Stimulated activated CD4-positive, alpha-beta T cell treated with anti-CD3 and anti-CD28 coated beads, Interleukin-12 subunit alpha, Interleukin-12 subunit beta, amount 100 ng/mL, for 24 hours (primary cell): Measurements from ENCODE around the gene RANBP6.

Experiments used
- DNase-seq, 2 experiments: peaks; one replicate each; pipeline ENCODE4 v3.0.0-alpha.2; 2020; ENCODE audit warnings: low read depth in 2 of 2

The RANBP6 gene

DNA sequence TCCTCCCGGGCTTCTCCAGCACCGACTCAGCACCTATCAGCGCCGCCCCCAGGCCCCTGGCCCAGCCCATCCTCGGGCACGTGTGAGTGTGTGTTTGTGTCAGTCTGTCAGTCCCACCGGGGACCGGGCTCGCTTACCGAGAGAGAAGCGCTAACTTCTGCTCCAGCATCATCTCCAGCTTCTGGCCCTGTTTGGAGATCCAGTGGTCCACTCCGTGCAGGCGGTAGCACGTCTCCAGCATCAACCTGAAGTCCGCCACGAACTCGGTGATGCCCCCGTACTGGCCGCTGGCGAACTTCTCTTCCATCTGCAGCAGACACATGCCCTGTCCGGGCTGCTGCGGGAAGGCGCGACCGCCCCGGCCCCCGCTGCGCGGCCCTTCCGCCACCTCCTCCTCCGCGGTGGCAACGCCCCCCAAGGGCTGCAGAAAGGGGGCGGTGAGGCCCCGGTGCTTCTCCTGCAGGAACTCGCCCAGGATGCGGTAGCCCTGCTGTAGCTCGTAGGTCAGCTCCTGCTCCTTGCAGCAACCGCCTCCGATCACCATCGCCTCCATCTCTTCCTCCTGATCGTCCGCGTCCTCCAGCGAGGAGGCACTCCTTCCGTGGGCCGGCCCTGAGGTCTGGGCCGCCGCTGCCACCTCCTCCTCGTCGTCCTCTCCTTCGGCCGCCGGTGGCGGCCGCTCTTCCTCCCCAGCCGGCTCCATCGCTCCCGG lies 8.2 kb downstream of the RANBP6 start:
- peak; percentile 91 to 98 for DNase-seq

DNA sequence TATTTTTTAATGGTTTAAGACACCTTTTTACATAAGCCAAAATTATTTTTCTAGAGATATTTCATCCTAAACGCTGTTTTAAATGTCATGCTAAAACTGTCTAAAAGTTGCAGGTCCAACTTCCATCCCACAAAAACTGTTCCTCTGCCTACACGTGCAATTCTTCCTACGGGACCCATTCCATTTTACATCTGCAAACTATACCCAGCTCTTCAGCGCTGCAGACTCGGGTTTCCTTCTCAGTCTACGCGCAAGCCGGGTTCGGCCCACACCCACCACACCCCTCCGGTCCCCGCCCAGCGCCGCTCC lies 8.7 kb downstream of the RANBP6 start:
- DNase-seq, result no peak

DNA sequence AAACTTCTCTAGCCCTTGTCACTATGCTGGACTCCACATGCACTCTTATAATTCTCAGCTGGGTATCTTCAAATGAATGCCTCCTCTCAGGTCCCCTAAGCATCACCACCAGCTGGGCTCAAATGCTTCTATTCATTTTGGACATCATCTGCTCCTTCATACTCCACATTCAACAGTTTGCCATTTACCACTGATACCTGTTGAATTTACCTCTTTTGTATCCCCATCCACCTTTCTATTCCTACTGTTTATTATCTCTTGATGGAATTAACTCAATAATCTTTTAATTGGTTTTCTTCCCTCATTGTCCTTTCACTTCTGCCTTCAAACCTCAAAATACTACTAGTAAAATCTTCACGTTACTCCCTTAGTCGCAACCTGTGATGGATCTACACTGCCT lies 14.5 kb downstream of the RANBP6 start:
- DNase-seq, result no peak

DNA sequence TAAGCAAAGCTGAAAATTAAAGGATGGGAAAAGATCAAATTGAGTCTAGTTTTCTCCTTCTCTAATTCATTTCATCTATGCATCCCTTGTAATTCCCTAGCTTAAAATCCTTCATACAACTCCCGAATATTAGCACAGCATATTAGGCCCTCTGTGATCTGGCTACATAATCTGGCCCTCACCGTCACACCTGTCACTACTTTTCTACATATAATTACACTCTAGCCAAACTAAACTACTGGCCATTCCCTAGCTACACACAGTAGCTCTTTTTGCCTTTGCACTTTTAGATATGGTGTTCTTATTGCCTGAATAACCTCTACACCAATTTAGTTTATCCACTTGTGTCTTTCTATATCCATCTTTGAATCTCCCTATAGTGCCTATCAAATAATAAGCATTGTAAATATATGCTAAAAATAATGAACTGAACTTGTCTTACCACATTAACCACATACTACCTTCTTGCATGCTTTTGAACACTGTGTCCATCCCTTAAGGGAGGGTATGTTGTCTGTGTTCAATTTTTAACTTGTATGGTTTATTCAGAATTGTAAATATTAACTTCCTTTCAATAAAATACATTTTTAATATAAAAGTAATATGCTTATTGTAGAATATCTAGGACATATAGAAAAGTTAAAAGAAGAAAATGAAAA lies 15.9 kb downstream of the RANBP6 start:
- DNase-seq, result no peak

DNA sequence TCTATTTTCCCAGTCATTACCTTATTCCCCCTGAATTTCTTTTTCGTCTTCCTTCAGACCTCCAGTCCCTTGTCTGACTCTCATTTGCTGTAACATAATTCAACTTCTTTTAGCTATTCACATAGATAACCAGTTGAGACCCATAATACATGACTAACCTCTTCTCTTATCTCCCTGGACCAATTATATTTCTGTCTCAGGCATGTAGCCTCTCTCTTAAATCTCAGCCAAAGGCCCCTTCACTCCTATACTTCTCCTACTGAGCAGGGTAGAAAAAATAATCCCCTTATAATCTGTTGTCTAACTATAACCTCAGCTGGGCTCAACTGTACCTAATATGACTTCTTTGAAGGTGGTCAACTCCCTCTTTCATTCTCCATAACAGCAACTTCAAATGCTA lies 20.9 kb downstream of the RANBP6 start:
- DNase-seq, result no peak

DNA sequence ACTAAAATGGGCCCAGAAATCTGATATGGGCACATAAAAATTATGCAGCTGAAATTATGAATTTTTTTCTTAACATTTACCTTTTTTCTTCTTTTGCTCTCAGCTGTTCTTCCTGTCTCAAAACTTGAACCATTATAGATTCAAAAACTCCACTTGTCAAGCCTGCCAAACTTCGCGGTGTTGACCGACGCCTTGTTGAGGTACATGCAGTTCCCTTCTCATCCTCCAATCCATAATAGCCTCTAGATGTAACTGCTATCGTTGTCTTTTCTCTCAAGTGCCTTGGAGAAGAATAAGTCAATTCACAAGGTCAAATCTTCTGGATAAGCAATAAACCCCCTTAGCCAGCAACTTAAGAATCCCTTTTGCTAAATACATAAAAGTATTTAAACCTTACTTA lies 27.2 kb downstream of the RANBP6 start:
- no peak for DNase-seq

DNA sequence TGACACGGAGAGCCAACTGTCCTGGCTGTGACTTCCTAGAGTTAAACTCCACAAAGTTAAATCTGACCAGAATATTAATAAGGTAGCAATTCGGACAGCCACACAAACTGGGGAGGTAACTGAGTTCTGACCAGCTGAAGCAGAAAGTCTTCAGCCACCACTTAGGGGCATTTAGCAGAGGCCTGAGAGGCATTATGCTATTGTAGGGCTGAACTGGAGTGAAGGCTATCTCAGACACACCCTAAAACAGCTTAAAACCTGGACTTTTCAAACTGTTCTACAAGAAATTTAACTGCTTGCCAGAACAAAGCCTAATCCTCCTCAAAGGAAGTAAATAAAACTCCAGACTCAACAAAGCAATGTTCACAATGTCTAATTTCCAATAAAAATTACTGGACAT lies 32.4 kb downstream of the RANBP6 start:
- DNase-seq, result no peak

DNA sequence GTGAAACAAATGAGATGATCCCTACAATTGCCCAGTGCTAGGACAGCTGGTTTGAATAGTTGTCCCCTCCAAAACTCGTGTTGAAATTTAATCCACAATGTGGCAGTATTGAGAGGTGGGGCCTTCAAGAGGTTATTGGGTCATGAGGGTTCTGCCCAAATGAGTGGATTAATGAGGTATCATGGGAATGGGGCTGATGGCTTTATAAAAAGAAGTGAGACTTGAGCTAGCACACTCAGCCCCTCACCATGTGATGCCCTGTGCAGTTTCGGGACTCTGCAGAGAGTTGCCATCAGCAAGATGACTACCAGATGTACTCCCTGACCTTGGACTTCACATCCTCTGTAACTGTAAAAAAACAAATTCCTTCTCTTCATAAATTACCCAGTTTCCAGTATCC lies 33.1 kb downstream of the RANBP6 start:
- no peak for DNase-seq

DNA sequence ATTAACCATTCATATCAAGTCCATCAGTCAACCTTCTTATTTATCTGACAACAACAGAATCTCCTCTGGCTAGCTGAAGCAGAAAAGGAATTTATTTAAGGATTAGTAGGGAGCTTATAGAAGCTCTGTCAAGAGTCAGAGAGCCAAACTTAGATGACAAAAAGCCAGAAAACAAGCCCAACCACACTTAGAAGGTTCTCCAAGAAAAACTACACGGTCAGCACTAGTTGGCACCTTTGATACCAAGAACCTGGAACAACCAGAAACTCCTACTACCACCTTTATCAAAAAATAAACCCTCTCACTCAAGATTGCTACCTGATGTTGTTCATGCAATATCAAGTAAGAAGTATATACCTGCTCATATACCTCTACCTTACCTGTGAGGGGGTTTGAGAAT lies 36.9 kb downstream of the RANBP6 start:
- no peak for DNase-seq

DNA sequence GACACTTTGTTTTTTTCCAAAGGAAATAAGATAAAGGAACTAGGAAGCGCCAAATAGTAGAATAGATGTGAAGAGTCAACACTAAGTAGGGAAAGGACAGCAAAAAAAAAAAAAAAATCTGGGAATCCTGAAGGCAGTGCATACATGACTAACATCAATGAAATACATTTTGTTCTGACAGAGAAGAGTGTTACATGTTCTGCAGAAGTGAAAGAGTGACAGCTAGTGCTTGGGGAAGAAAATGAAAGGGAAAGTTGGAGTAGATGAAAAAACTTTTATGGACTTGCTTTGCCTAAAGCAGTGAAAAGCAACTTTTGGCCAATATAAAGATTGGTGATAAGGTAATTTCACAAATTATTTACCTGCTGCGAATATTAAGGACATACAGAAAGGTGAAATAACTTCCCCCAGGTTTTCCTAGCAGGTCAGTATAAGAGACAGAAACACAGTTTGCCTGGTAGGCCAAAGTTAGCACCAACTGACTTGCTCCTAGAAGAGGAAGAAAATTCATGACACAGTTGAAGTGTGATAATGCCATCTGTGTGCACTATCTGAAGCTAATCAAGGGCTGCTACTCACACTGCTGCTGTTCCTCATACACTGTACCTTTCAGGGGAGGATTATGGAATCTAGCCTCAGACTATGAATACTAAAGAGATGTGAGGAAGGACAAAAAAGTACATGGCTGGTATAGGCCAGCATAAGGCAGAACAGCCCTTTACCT lies 38.6 kb downstream of the RANBP6 start:
- DNase-seq, result no peak

DNA sequence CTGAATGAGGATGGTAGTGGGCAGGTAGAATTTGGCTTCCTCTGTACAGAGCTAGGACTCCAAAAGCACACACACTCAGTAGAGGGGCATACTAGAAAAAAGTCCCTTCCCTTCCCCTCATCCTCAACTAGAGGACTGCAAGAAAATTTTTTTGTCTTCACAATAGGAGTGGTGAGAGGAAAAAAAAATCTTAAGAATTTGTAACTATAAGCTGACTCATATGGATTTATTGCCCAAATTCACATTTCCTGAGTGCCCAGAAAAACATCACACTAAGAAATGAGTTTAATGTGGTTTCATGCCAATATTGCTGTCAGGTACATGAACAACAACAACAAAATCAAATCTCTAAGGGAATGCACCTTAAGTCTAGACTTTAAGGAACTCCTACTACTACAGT lies 43.7 kb downstream of the RANBP6 start:
- DNase-seq, result no peak
